A673 (cell line): ENCODE data around the gene MORC3. TPM values are rescaled to one million over a fixed set of nuclear protein-coding genes. Genes with fewer than 3 reads are reported as not detected.
A peak's percentile ranks its signal among the peaks of the same experiment; 100 is the strongest.

ENCODE experiments used
- BruUV-seq: library from RNA; stranded (reverse); fragments of 400-500 nt; replicated peaks from 2 replicates; lab custom pipeline; 2021; lab: Mats Ljungman, UMichigan
- CTCF ChIA-PET: fragments of 300-600 bp; sonication (Branson Sonifier 250); formaldehyde crosslinking; loops from one replicate; lab custom pipeline; 2022; ENCODE audit warnings: antibody characterized with exemption; lab: Charles Lee
- POLR2A ChIA-PET: fragments of 300-600 bp; sonication (Branson Sonifier 250); formaldehyde crosslinking; loops from one replicate; lab custom pipeline; 2022; ENCODE audit warnings: antibody characterized with exemption; ENCODE audit not compliant: low non-redundant PET; lab: Charles Lee
- DNase-seq: peaks from one replicate; pipeline ENCODE4 v3.0.0-alpha.2; 2015; ENCODE audit warnings: low spot score
- H3K27ac ChIP-seq: fragments of 200-600 bp; sonication (generic); 2 replicates; pipeline ENCODE4 v1.5.1; 2016; ENCODE audit warnings: mixed run types, low read depth, mild to moderate bottlenecking, mixed read lengths, antibody characterized with exemption, low read length; ENCODE audit not compliant: poor library complexity, severe bottlenecking
- H3K27me3 ChIP-seq: fragments of 200-600 bp; sonication (generic); replicated peaks from 2 replicates; pipeline ENCODE4 v1.6.1; 2017; ENCODE audit warnings: mixed run types, low read depth, mild to moderate bottlenecking, mixed read lengths, antibody characterized with exemption, low read length; ENCODE audit not compliant: insufficient read depth, poor library complexity
- H3K36me3 ChIP-seq: fragments of 200-600 bp; sonication (generic); 2 replicates; pipeline ENCODE4 v1.6.1; 2016; ENCODE audit warnings: mixed run types, mild to moderate bottlenecking, mixed read lengths, antibody characterized with exemption, low read length; ENCODE audit not compliant: insufficient read depth, poor library complexity, severe bottlenecking
- H3K4me1 ChIP-seq: fragments of 200-600 bp; sonication (generic); 2 replicates; pipeline ENCODE4 v1.6.1; 2017; ENCODE audit warnings: mixed run types, mild to moderate bottlenecking, mixed read lengths, antibody characterized with exemption, low read length; ENCODE audit not compliant: insufficient read depth, poor library complexity, severe bottlenecking
- H3K4me3 ChIP-seq: fragments of 200-600 bp; sonication (generic); 2 replicates; pipeline ENCODE4 v1.5.1; 2016; ENCODE audit warnings: low read depth, mixed run types, mild to moderate bottlenecking, mixed read lengths, low read length; ENCODE audit not compliant: poor library complexity, severe bottlenecking
- H3K9me3 ChIP-seq: fragments of 200-600 bp; sonication (generic); 2 replicates; pipeline ENCODE4 v1.6.1; 2016; ENCODE audit warnings: mixed run types, low read depth, mild to moderate bottlenecking, mixed read lengths, antibody characterized with exemption, low read length; ENCODE audit not compliant: poor library complexity, severe bottlenecking
- CTCF ChIP-seq: fragments of 300-800, 200-600 bp; sonication (generic); conservative IDR thresholded peaks from 2 replicates; pipeline ENCODE4 v1.5.1; 2017; ENCODE audit warnings: low read depth, mild to moderate bottlenecking, antibody characterized with exemption, low read length, moderate library complexity, mixed read lengths
- EZH2 ChIP-seq: fragments of 200-600 bp; sonication (generic); IDR thresholded peaks from 2 replicates; pipeline ENCODE4 v1.6.1; 2017; ENCODE audit warnings: borderline replicate concordance, low read depth, mild to moderate bottlenecking, mixed read lengths, antibody characterized with exemption, low read length; ENCODE audit not compliant: poor library complexity, severe bottlenecking
- intact Hi-C: fragments of 100-400 bp; cut with micrococcal nuclease; formaldehyde crosslinking; loops from one replicate; pipeline ENCODE4 v1.10.0; 2022; ENCODE audit not compliant: unreplicated experiment
- total RNA-seq: library from RNA; stranded (reverse); gene quantifications from 2 replicates; pipeline ENCODE4 v1.2.3, GENCODE V29; 2021

The MORC3 gene
- total RNA-seq, 1 experiment from 2014 or later: 30.0 TPM

- CTCF ChIA-PET: no interaction called here
- POLR2A ChIA-PET: interaction anchor here (0.7 kb wide), 1 partner anchor 171 kb away, joined by 4 read pairs; no protein-coding TSS in a partner anchor
- Histone ChIP-seq H3K9me3 (no peaks in the 10 kb centered on the region), H3K36me3 (peaks cover 11% of the 10 kb centered on the region), H3K4me3 (peak overlapping the region; percentile 93), H3K4me1 (peaks cover 12% of the 10 kb centered on the region), H3K27ac (peak overlapping the region; percentile 93), H3K27me3 (no peaks in the 10 kb centered on the region)
- BruUV-seq: TSS peak; percentile 55
- no peak for TF ChIP-seq EZH2
- no peak for TF ChIP-seq CTCF
- intact Hi-C loops: loop anchor here (5.0 kb wide), 1 partner anchor 164 kb away; the partner anchor contains the start of gene DOP1B
- DNase-seq: peak; percentile 29
Observed at GRCh38 chr21:36321325-36322082, 1.5 kb downstream of the MORC3 start.

GRCh38 chr21:36322083-36322424 is 2.1 kb downstream of the MORC3 start:
- peak overlapping the region; percentile 93 for H3K4me3 ChIP-seq
- peaks cover 12% of the 10 kb centered on the region for H3K4me1 ChIP-seq
- peak overlapping the region; percentile 93 for H3K27ac ChIP-seq
- H3K36me3 ChIP-seq: peaks cover 11% of the 10 kb centered on the region
- H3K9me3 ChIP-seq: no peaks in the 10 kb centered on the region
- DNase-seq: no peak
- intact Hi-C loops: loop anchor here (5.0 kb wide), 1 partner anchor 165 kb away; the partner anchor contains the start of gene DOP1B
- BruUV-seq: no TSS peak
- TF ChIP-seq CTCF (no peak), EZH2 (no peak)
- CTCF ChIA-PET: no interaction called here
- POLR2A ChIA-PET: interaction anchor here (0.7 kb wide), 1 partner anchor 172 kb away, joined by 4 read pairs; no protein-coding TSS in a partner anchor
- H3K27me3 ChIP-seq: no peaks in the 10 kb centered on the region

GRCh38 chr21:36323032-36323431 is 3.0 kb downstream of the MORC3 start:
- no peak for DNase-seq
- intact Hi-C loops: loop anchor here (5.0 kb wide), 1 partner anchor 166 kb away; the partner anchor contains the start of gene DOP1B
- TF ChIP-seq CTCF: no peak
- no peak for TF ChIP-seq EZH2
- no peaks in the 10 kb centered on the region for H3K9me3 ChIP-seq
- H3K4me3 ChIP-seq: no peak overlapping the region
- peaks cover 12% of the 10 kb centered on the region for H3K4me1 ChIP-seq
- peaks cover 11% of the 10 kb centered on the region for H3K36me3 ChIP-seq
- H3K27ac ChIP-seq: no peak overlapping the region
- ChIA-PET CTCF (no interaction called here), POLR2A (interaction anchor here (0.7 kb wide), 1 partner anchor 23 kb away, joined by 6 read pairs; no protein-coding TSS in a partner anchor)
- no TSS peak for BruUV-seq
- no peaks in the 10 kb centered on the region for H3K27me3 ChIP-seq
